NCI-H1417 treated with DMSO at 0.1 percent for 48 hours (cell line): ENCODE results near the gene PPRC1.

ENCODE experiments used
- DNase-seq: peaks from one replicate; lab custom pipeline; 2025; lab: John Stamatoyannopoulos, UW

PPRC1 gene

GRCh38 chr10:102117391-102118159, 15.3 kb upstream of the PPRC1 start:
- peak; percentile 34 for DNase-seq

GRCh38 chr10:102118867-102119266, 14.0 kb upstream of the PPRC1 start:
- no peak for DNase-seq

GRCh38 chr10:102119417-102120141, 13.3 kb upstream of the PPRC1 start:
- no peak for DNase-seq

GRCh38 chr10:102120142-102120990, 12.5 kb upstream of the PPRC1 start, which contains the start of gene LDB1:
Gene LDB1 (minus strand): TSS chr10:102120368. CDS start chr10:102120110, 258 bp downstream.
- no peak for DNase-seq

GRCh38 chr10:102120991-102121738, 11.7 kb upstream of the PPRC1 start:
- DNase-seq, result no peak

- DNase-seq, result no peak
These were observed 11.0 kb upstream of the PPRC1 start for GRCh38 chr10:102121739-102122372.

GRCh38 chr10:102122450-102122849, 10.4 kb upstream of the PPRC1 start:
- no peak for DNase-seq

GRCh38 chr10:102123223-102123622, 9.6 kb upstream of the PPRC1 start:
- DNase-seq, result no peak

GRCh38 chr10:102131286-102132170, 1.3 kb upstream of the PPRC1 start:
- DNase-seq, result no peak

- no peak for DNase-seq
These were observed 662 bp upstream of the PPRC1 start for GRCh38 chr10:102132193-102132562.

GRCh38 chr10:102133373-102134195, 744 bp downstream of the PPRC1 start:
- DNase-seq, result no peak

GRCh38 chr10:102134416-102134815, 1.6 kb downstream of the PPRC1 start:
- no peak for DNase-seq

- DNase-seq, result peak; percentile 57
These were observed 3.2 kb downstream of the PPRC1 start for GRCh38 chr10:102135956-102136526.

GRCh38 chr10:102139281-102140110, 6.7 kb downstream of the PPRC1 start:
- no peak for DNase-seq

- no peak for DNase-seq
These were observed 7.4 kb downstream of the PPRC1 start for GRCh38 chr10:102140218-102140617.

GRCh38 chr10:102140913-102141540, 8.2 kb downstream of the PPRC1 start:
- no peak for DNase-seq

GRCh38 chr10:102141583-102142107, 8.8 kb downstream of the PPRC1 start:
- no peak for DNase-seq
